Transverse colon (tissue), 4 donors: Measurements from ENCODE around the gene RHOJ. TPM values are rescaled to one million over a fixed set of nuclear protein-coding genes. Genes with fewer than 3 reads are reported as not detected.

ENCODE experiments used
- total RNA-seq, 4 donors: library from RNA; depleted of rRNA; stranded (reverse); fragments of >200 nt; gene quantifications; one replicate each; pipeline ENCODE4 v1.1.0, GENCODE V29; 2016

The RHOJ gene
- total RNA-seq, 4 donors from 2014 or later: 2.9 to 23.7 (median 12.7) TPM

Other genes with a start within 250 kb of the RHOJ start
- gene KCNH5, start 159.0 kb upstream of the RHOJ start, total RNA-seq: under 1 TPM in 1 of 4 donors, not detected in 3; under 0.01 TPM
- gene GPHB5, start 114.5 kb downstream of the RHOJ start, total RNA-seq: not detected